ENCODE results near the gene SDK1.

SDK1 gene

DNA sequence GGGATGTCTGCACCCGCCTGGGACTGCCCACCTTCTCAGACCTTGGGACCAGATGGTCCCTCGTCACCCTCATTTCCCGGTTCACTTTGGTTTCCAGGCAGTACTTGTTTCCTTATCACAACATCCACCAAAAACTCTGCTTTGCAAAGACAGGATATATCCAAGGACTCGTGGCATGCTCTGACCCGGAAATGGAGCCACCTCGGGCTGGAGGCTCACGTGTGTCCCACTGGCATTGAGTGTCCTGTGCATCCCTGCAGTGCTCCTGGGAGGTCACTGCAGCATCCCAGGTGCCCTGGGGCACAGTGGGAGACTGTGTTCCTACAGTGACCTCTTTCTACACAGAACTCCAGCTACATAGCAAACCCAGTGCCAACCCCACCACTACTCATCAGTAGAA, 769.2 kb downstream of the SDK1 start:
- TF ChIP-seq CTCF (IDR thresholded peaks at IDR 0.05; ENCODE audit: low read depth, low read length) = no peak
- no peak for DNase-seq (ENCODE audit: extremely low read depth, low read depth)

- no peak for DNase-seq (ENCODE audit: extremely low read depth, low read depth)
- no peak for TF ChIP-seq CTCF (IDR thresholded peaks at IDR 0.05; ENCODE audit: low read depth, low read length)
These were observed 770.5 kb downstream of the SDK1 start for GRCh38 chr7:4071370-4072058.

GRCh38 chr7:4072161-4072925, 771.3 kb downstream of the SDK1 start:
- no peak for TF ChIP-seq CTCF (IDR thresholded peaks at IDR 0.05; ENCODE audit: low read depth, low read length)
- DNase-seq (ENCODE audit: extremely low read depth, low read depth) = no peak

- no peak for TF ChIP-seq CTCF (IDR thresholded peaks at IDR 0.05; ENCODE audit: low read depth, low read length)
These were observed 772.0 kb downstream of the SDK1 start for GRCh38 chr7:4073052-4073451.

GRCh38 chr7:4073750-4074149, 772.7 kb downstream of the SDK1 start:
- no peak for TF ChIP-seq CTCF (IDR thresholded peaks at IDR 0.05; ENCODE audit: low read depth, low read length)
- no peak for DNase-seq (ENCODE audit: extremely low read depth, low read depth)

More at GRCh38 chr7:4073052-4073451, 772.0 kb downstream of the SDK1 start:
- no peak for DNase-seq (ENCODE audit: extremely low read depth, low read depth)

DNA sequence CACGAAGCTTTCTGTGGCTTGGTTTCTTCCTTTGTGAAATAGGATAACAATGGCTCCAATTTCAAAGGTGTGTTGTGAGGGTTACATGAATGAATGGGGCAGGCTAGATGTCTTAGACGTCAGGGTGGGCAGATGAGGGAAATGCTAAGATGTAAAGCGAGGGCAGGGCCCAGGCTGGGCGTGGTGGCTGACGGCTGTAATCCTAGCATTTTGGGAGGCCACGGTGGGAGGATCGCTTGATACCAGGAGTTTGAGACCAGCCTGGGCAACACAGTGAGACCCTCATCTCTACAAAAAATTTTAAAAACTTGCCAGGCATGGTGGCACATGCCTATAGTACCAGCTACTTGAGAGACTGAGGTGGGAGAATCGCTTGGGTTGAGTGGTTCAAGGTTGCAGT, 773.4 kb downstream of the SDK1 start:
- DNase-seq (ENCODE audit: extremely low read depth, low read depth) = no peak
- TF ChIP-seq CTCF (IDR thresholded peaks at IDR 0.05; ENCODE audit: low read depth, low read length) = no peak

GRCh38 chr7:4074994-4075393, 773.9 kb downstream of the SDK1 start:
- no peak for DNase-seq (ENCODE audit: extremely low read depth, low read depth)
- no peak for TF ChIP-seq CTCF (IDR thresholded peaks at IDR 0.05; ENCODE audit: low read depth, low read length)
